GM21619 (cell line): ENCODE results near the gene COG1.
A peak's percentile ranks its signal among the peaks of the same experiment; 100 is the strongest.

Experiments
- ATAC-seq: cut with Tn5 transposase; IDR thresholded peaks from one replicate; pipeline ENCODE4 v1.9.1; 2021; ENCODE audit not compliant: unreplicated experiment

The COG1 gene

GRCh38 chr17:73224663-73225305 lies 31.9 kb downstream of the COG1 start:
- ATAC-seq = no peak

- ATAC-seq = no peak
Observed at GRCh38 chr17:73226556-73227172, 33.8 kb downstream of the COG1 start.

- no peak for ATAC-seq
Observed at GRCh38 chr17:73227379-73227778, 34.5 kb downstream of the COG1 start.

- ATAC-seq = no peak
Observed at GRCh38 chr17:73227944-73228343, 35.1 kb downstream of the COG1 start.

GRCh38 chr17:73228748-73229236 lies 35.9 kb downstream of the COG1 start:
- ATAC-seq = peak; percentile 34

GRCh38 chr17:73230088-73230487 lies 37.2 kb downstream of the COG1 start:
- no peak for ATAC-seq

- ATAC-seq = no peak
Observed at GRCh38 chr17:73231395-73231794, 38.5 kb downstream of the COG1 start.

GRCh38 chr17:73231841-73232586 lies 39.2 kb downstream of the COG1 start:
- peak; percentile 72 for ATAC-seq

- peak; percentile 21 for ATAC-seq
Observed at GRCh38 chr17:73232587-73233373, 39.9 kb downstream of the COG1 start.

- no peak for ATAC-seq
Observed at GRCh38 chr17:73234736-73235135, 41.9 kb downstream of the COG1 start.

- ATAC-seq = no peak
Observed at GRCh38 chr17:73237714-73238113, 44.9 kb downstream of the COG1 start.

- ATAC-seq = no peak
Observed at GRCh38 chr17:73240561-73240960, 47.7 kb downstream of the COG1 start.

- no peak for ATAC-seq
Observed at GRCh38 chr17:73247726-73248125, 54.9 kb downstream of the COG1 start.

GRCh38 chr17:73248532-73248931 lies 55.7 kb downstream of the COG1 start:
- no peak for ATAC-seq

- no peak for ATAC-seq
Observed at GRCh38 chr17:73249700-73250099, 56.8 kb downstream of the COG1 start.

- ATAC-seq = no peak
Observed at GRCh38 chr17:73250851-73251640, 58.2 kb downstream of the COG1 start.

- no peak for ATAC-seq
Observed at GRCh38 chr17:73251871-73252270, 59.0 kb downstream of the COG1 start.

GRCh38 chr17:73255671-73256181 lies 62.9 kb downstream of the COG1 start:
- no peak for ATAC-seq

- no peak for ATAC-seq
Observed at GRCh38 chr17:73256220-73256619, 63.4 kb downstream of the COG1 start.

GRCh38 chr17:73257516-73257915 lies 64.7 kb downstream of the COG1 start:
- ATAC-seq = no peak
